GM21367 (cell line): Measurements from ENCODE around the gene UPK1A.
"Not testable (repeated sequence)": the region's sequence is repeated elsewhere in the genome, so short reads cannot be mapped to it uniquely, and the experiment has no call there.

Experiments
- ATAC-seq: cut with Tn5 transposase; IDR thresholded peaks from one replicate; pipeline ENCODE4 v1.9.1; 2021; ENCODE audit not compliant: unreplicated experiment

Gene UPK1A

GRCh38 chr19:35716801-35717664 is 50.7 kb downstream of the UPK1A start:
- peak; percentile 36 for ATAC-seq

GRCh38 chr19:35717665-35718344 is 51.5 kb downstream of the UPK1A start, which contains the start of gene KMT2B:
TSS of gene KMT2B (plus strand) at chr19:35718003. CDS start at chr19:35718019, 16 bp downstream.
- peak; percentile 29 for ATAC-seq

GRCh38 chr19:35718345-35719041 is 52.2 kb downstream of the UPK1A start:
- no peak for ATAC-seq

- ATAC-seq: no peak
These were observed 53.3 kb downstream of the UPK1A start for GRCh38 chr19:35719402-35720162.

- no peak for ATAC-seq
These were observed 53.8 kb downstream of the UPK1A start for GRCh38 chr19:35720163-35720524.

GRCh38 chr19:35720648-35721047 is 54.3 kb downstream of the UPK1A start:
- no peak for ATAC-seq

GRCh38 chr19:35721374-35721773 is 55.1 kb downstream of the UPK1A start:
- ATAC-seq: no peak

GRCh38 chr19:35722461-35722860 is 56.1 kb downstream of the UPK1A start:
- no peak for ATAC-seq

GRCh38 chr19:35722897-35723296 is 56.6 kb downstream of the UPK1A start:
- ATAC-seq: no peak

GRCh38 chr19:35723671-35724070 is 57.4 kb downstream of the UPK1A start:
- ATAC-seq: no peak

- not testable (repeated sequence) for ATAC-seq
These were observed 57.8 kb downstream of the UPK1A start for GRCh38 chr19:35724132-35724531.

GRCh38 chr19:35724560-35724959 is 58.2 kb downstream of the UPK1A start:
- no peak for ATAC-seq

- ATAC-seq: no peak
These were observed 59.0 kb downstream of the UPK1A start for GRCh38 chr19:35725216-35725861.

- ATAC-seq: no peak
These were observed 61.0 kb downstream of the UPK1A start for GRCh38 chr19:35727053-35727955.
